H7 (cell line): ENCODE measurements around the gene UGT2B28. TPM values are rescaled to one million over a fixed set of nuclear protein-coding genes. Genes with fewer than 3 reads are reported as not detected.
"Not testable (repeated sequence)": the region's sequence is repeated elsewhere in the genome, so short reads cannot be mapped to it uniquely, and the experiment has no call there.

ENCODE experiments used
- DNase-seq: peaks from one replicate; pipeline ENCODE4 v3.0.0; 2012
- H3K27me3 ChIP-seq: 2 replicates; pipeline ENCODE4 v1.6.0; 2011; ENCODE audit warnings: mild to moderate bottlenecking, low read length; ENCODE audit not compliant: control insufficient read depth, insufficient read depth
- H3K36me3 ChIP-seq: replicated peaks from 2 replicates; pipeline ENCODE4 v1.5.1; 2011; ENCODE audit warnings: low read length; ENCODE audit not compliant: control insufficient read depth, insufficient read depth
- H3K4me3 ChIP-seq: 2 replicates; pipeline ENCODE4 v1.5.1; 2011; ENCODE audit warnings: low read depth, mild to moderate bottlenecking, control low read depth, low read length, moderate library complexity; ENCODE audit not compliant: insufficient read depth
- total RNA-seq: library from RNA; depleted of rRNA; stranded (reverse); fragments of >200 nt; shearing (Covaris generic); gene quantifications from 2 replicates; pipeline ENCODE4 v1.2.3, GENCODE V29; 2014; rRNA removed

UGT2B28 gene
- total RNA-seq: not detected in 2 replicates

GRCh38 chr4:69280081-69280480 is at the start of gene UGT2B28:
Gene UGT2B28, plus strand, starts transcription at chr4:69280475. Its CDS starts 26 bp downstream, at chr4:69280501.
- H3K36me3 ChIP-seq, DNase-seq, H3K27me3 ChIP-seq, H3K4me3 ChIP-seq: not testable (repeated sequence)

DNA sequence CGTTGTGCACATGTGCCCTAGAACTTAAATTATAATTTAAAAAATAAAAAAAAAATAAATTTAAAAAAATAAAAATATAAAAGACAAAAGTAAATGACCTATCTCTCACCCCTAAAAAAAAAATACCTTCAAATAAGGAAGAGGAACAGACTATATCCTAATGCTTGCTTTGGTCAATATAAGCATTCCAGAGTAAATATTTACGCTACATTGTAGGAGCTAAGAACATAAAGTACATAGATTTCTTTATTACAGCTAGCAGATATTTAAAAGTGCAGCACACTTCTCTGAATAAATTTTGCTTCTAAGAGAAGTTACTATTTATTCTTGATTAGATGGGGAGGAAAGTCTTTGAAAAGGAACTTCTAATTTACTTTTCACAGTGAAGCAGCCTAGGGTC is 41.2 kb upstream of the UGT2B28 start:
- H3K36me3 ChIP-seq: no peaks in the 10 kb centered on the region
- H3K27me3 ChIP-seq: no peaks in the 10 kb centered on the region
- DNase-seq: no peak
- H3K4me3 ChIP-seq: no peak overlapping the region

DNA sequence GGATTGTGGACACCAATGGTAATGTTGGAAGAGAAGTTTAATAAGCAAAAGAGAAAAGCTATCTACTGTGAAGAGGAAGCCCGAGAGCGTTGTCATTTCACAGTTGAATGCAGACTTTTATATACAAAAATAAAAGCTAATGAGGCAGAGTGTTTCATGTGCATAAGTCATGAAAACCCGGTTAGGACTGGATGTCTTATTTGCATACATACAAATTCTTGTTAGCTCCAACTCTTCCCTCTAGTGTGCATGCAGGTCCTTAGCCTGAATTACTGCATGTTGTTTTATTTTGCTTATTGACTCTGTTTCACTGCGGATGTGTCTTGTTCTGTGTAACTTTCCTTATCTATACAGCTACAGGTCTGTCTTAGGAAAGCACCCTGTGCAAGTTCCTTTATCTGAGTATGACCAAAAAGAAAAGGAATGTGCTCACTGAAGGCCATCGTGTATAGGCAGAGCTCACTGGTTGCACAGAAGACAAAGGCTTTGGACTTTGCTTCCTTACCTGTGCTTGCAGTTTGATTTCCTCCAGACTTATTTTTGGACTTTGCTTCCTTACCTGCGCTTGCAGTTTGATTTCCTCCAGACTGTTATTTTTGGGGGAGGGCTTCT is 40.6 kb upstream of the UGT2B28 start:
- DNase-seq: no peak
- H3K27me3 ChIP-seq: no peaks in the 10 kb centered on the region
- H3K4me3 ChIP-seq: no peak overlapping the region
- no peaks in the 10 kb centered on the region for H3K36me3 ChIP-seq

DNA sequence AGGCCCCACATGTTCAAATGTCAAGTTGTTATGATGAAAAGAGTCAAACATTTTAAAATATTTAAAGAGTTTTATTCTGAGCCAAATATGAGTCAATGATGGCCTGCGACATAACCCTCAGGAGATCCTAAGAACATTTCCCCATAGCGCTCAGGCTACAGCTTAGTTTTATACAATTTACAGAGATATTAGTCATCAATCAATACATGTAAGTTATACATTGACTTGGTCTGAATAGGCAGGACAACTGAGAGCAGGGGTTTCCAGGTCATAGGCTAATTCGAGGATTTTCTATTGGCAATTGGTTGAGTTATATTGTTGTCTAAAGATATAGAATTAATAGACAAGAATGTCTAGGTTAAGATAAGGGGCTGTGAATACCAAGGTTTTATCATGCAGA is 39.5 kb upstream of the UGT2B28 start:
- H3K4me3 ChIP-seq, H3K36me3 ChIP-seq, DNase-seq: not testable (repeated sequence)

GRCh38 chr4:69241746-69242145 is 38.5 kb upstream of the UGT2B28 start:
- not testable (repeated sequence) for H3K4me3 ChIP-seq, H3K36me3 ChIP-seq, H3K27me3 ChIP-seq, DNase-seq

More for the DNA sequence above, 39.5 kb upstream of the UGT2B28 start:
- not testable (repeated sequence) for H3K27me3 ChIP-seq

GRCh38 chr4:69242562-69243240 is 37.6 kb upstream of the UGT2B28 start:
- not testable (repeated sequence) for H3K4me3 ChIP-seq, H3K36me3 ChIP-seq, H3K27me3 ChIP-seq, DNase-seq

GRCh38 chr4:69250884-69251283 is 29.4 kb upstream of the UGT2B28 start:
- not testable (repeated sequence) for H3K27me3 ChIP-seq, H3K36me3 ChIP-seq, H3K4me3 ChIP-seq, DNase-seq

GRCh38 chr4:69253147-69253772 is 27.0 kb upstream of the UGT2B28 start:
- not testable (repeated sequence) for H3K36me3 ChIP-seq, DNase-seq, H3K4me3 ChIP-seq, H3K27me3 ChIP-seq

GRCh38 chr4:69268612-69269011 is 11.7 kb upstream of the UGT2B28 start:
- not testable (repeated sequence) for H3K36me3 ChIP-seq, DNase-seq

DNA sequence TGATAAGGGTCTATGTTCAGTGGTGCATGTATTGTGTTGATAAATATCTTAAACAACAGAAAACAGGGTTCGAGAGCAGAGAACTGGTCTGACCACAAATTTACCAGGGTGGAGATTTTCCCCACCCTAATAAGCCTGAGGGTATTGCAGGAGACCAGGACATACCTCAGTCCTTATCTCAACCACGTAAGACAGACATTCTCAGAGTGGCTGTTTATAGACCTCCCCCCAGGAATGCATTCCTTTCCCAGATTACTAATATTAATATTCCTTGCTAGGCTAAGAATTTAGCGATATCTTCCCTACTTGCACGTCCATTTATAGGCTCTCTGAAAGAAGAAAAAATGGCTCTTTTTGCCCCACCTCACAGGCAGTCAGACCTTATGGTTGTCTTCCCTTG is 16.1 kb downstream of the UGT2B28 start:
- not testable (repeated sequence) for H3K4me3 ChIP-seq, DNase-seq, H3K27me3 ChIP-seq, H3K36me3 ChIP-seq

More at GRCh38 chr4:69268612-69269011, 11.7 kb upstream of the UGT2B28 start:
- not testable (repeated sequence) for H3K27me3 ChIP-seq, H3K4me3 ChIP-seq

DNA sequence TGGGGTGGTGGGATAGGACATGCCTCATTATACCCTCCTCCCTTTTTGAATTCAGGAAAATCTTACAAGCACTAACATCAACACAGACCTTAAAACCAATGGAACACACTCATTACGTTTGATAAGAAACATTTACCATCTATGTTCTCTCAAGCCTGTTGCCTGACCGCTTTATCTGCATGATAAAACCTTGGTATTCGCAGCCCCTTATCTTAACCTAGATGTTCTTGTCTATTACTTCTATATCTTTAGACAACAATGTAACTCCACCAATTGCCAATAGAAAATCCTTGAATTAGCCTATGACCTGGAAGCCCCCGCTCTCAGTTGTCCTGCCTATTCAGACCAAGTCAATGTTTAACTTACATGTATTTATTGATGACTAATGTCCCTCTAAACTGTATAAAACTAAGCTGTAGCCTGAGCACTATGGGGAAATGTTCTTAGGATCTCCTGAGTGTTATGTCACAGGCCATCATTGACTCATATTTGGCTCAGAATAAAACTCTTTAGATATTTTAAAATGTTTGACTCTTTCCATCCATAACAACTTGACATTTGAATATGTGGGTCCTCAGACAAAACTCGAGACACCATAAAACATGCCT is 28.3 kb downstream of the UGT2B28 start:
- not testable (repeated sequence) for DNase-seq, H3K36me3 ChIP-seq, H3K4me3 ChIP-seq, H3K27me3 ChIP-seq

DNA sequence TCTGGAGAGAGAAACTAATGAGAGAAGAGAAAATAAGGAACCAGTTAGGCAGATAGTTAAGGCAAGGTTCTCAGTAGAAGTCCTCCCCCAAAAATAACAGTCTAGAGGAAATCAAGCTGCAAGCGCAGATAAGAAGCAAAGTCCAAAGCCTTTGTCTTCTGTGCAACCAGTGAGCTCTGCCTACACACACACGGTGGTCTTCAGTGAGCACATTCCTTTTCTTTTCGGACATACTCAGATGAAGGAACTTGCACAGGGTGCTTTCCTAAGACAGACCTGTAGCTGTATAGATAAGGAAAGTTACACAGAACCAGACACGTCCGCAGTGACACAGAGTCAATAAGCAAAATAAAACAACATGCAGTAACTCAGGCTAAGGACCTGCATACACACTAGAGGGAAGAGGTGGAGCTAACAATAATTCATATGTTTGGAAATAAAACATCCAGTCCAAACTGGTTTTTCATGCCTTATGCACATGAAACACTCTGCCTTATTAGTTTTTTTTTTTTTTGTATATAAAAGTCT is 29.3 kb downstream of the UGT2B28 start:
- DNase-seq, H3K36me3 ChIP-seq, H3K27me3 ChIP-seq, H3K4me3 ChIP-seq: not testable (repeated sequence)

DNA sequence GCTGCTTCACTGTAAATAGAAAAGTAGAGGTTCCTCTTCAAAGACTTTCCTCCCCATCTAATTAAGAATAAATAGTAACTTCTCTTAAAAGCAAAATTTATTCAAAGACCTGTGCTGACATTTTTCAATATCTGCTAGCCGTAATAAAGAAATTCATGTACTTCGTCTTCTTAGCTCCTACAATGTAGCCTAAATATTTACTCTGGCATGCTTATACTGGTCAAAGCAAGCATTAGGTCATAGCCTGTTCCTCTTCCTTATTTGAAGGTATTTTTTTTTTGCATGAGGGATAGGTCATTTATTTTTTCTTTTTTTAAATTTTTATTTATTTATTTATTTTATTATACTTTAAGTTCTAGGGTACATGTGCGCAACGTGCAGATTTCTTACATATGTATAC is 30.0 kb downstream of the UGT2B28 start:
- not testable (repeated sequence) for H3K36me3 ChIP-seq, H3K4me3 ChIP-seq, DNase-seq, H3K27me3 ChIP-seq

- not testable (repeated sequence) for H3K4me3 ChIP-seq, H3K36me3 ChIP-seq, DNase-seq, H3K27me3 ChIP-seq
Measured at GRCh38 chr4:69317669-69318298, 37.5 kb downstream of the UGT2B28 start.
